Activated naive CD8-positive, alpha-beta T cell treated with anti-CD3 and anti-CD28 coated beads, Interleukin-2, amount 50 U/mL, for 24 hours (primary cell): Measurements from ENCODE around the gene ZNF746.

Experiments
- ATAC-seq: fragments of 150-1000 bp; cut with Tn5 transposase; one replicate; pipeline ENCODE4 v1.10.0; 2021
- DNase-seq: peaks from one replicate; pipeline ENCODE4 v3.0.0; 2021
- H3K27ac Mint-ChIP-seq: one replicate; pipeline ENCODE4 v1.8.0; 2021; ENCODE audit warnings: mild to moderate bottlenecking, mixed read lengths
- H3K27me3 Mint-ChIP-seq: one replicate; pipeline ENCODE4 v1.8.0; 2021; ENCODE audit warnings: mixed read lengths
- H3K36me3 Mint-ChIP-seq: one replicate; pipeline ENCODE4 v1.8.0; 2021; ENCODE audit warnings: low read depth, mixed read lengths
- H3K4me1 Mint-ChIP-seq: one replicate; pipeline ENCODE4 v1.8.0; 2021; ENCODE audit warnings: mixed read lengths
- H3K4me3 Mint-ChIP-seq: one replicate; pipeline ENCODE4 v1.8.0; 2021; ENCODE audit warnings: mild to moderate bottlenecking, moderate library complexity, mixed read lengths
- H3K9me3 Mint-ChIP-seq: one replicate; pipeline ENCODE4 v1.8.0; 2021; ENCODE audit warnings: mixed read lengths

ZNF746 gene

DNA sequence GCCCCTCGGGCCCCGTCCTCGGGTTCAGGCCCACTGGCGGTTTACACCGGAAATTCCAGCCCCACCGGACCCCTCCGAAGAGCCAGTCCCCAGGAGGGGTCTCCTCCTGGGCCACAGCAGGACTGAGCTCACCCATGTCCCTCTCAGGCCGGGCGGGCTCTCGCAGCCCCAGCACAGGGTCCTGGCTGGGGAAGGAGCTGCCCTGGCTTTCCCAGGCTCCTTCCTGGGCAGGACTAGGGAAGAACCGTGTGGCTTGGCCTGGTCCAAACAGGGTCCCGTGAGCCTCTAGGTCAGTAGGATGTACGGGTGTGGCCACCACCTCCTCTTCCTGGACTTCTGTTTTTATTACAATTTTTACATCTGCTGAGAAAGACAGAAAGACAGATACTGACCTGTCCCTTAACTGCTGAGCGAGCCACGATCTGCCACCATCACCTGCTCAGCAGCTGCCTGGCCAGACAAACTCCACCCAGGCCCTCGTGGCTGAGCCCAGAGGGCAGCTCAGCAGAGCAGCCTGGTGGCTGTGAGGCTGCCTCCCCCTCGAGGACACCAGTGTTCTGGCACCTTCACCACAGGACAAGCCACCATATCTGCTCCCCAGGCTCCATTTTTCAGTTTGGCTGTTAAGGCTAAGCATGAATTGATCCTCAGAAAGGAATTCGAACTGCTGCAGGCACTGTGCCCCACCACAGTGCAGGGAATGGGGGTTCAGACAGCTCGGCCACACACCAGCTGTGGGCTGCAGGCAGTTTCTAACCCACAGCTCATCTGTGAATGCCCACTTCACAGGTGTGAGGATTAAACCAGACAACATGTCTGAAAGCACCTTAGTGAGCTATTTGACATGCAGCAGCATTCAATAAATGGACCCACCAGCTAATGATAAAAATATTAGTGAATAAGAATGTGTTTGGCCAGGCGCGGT is 22.2 kb downstream of the ZNF746 start:
- DNase-seq: no peak
- no peak overlapping the region for H3K27ac Mint-ChIP-seq
- no peaks in the 10 kb centered on the region for H3K27me3 Mint-ChIP-seq
- peaks cover 7% of the 10 kb centered on the region for H3K9me3 Mint-ChIP-seq
- H3K4me3 Mint-ChIP-seq: no peak overlapping the region
- H3K4me1 Mint-ChIP-seq: no peaks in the 10 kb centered on the region
- peaks cover 59% of the 10 kb centered on the region for H3K36me3 Mint-ChIP-seq
- ATAC-seq: no peak

DNA sequence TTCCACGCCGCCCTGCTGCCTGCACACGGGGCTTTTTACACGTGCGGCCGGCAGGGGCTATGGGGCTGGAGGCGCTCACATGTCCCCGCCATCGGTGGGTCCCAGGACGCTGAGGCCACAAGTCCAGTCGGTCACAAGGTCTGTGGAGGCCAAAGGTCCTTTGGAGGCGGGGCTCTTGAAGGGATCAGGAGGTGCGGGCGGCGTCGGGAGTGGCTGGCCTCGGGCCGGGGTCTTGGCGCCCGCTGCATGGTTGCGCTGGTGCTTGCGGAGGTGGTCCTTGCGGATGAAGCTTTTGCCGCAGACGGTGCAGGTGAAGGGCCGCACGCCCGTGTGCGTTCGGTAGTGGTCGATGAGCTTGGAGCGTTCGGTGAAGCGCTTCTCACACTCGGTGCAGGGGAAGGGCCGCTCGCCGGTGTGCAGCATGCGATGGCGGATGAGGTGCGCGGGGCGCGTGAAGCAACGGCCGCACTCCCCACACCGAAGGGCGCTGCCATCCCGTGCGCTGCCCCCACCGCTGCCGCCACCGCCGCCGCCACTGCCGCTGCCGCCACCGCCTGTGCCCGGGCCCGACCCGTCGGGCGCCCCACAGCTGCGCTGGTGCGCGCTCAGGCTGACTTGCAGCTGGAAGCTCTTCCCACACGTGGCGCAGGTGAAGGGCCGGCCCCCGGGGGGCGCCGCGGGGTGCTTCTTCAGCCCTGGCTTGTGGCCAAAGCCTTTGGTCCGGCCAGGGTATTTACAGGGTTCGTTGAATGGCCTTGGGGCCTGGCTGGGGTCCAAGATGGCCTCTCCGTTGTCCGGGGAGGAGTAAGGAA is 23.1 kb downstream of the ZNF746 start:
- H3K4me1 Mint-ChIP-seq: no peaks in the 10 kb centered on the region
- no peak overlapping the region for H3K27ac Mint-ChIP-seq
- no peaks in the 10 kb centered on the region for H3K27me3 Mint-ChIP-seq
- ATAC-seq (no peak), DNase-seq (no peak)
- peaks cover 7% of the 10 kb centered on the region for H3K9me3 Mint-ChIP-seq
- H3K4me3 Mint-ChIP-seq: no peak overlapping the region
- peaks cover 58% of the 10 kb centered on the region for H3K36me3 Mint-ChIP-seq

DNA sequence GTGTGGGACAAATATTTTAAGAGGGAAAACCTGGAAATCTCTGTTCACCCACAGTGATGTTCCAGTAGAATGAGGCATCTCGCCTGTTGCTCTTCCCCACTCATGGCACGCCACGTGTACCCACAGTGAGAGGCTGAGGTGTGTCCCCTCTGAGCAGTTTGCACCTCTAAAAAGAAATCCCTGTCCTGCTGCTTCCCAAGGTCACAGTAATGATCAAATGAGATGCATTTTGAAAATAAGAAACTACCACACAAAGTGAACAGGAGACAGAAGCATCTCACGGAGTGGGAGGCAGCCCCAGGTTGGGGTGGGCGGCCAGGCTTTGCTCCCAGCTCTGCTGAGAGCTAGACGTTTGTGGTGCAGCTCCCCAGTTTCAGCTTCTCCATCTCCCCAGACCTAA is 24.4 kb downstream of the ZNF746 start:
- no peak for ATAC-seq
- H3K4me1 Mint-ChIP-seq: no peaks in the 10 kb centered on the region
- no peaks in the 10 kb centered on the region for H3K9me3 Mint-ChIP-seq
- H3K36me3 Mint-ChIP-seq: peaks cover 45% of the 10 kb centered on the region
- no peaks in the 10 kb centered on the region for H3K27me3 Mint-ChIP-seq
- no peak for DNase-seq
- no peak overlapping the region for H3K4me3 Mint-ChIP-seq
- H3K27ac Mint-ChIP-seq: no peak overlapping the region

DNA sequence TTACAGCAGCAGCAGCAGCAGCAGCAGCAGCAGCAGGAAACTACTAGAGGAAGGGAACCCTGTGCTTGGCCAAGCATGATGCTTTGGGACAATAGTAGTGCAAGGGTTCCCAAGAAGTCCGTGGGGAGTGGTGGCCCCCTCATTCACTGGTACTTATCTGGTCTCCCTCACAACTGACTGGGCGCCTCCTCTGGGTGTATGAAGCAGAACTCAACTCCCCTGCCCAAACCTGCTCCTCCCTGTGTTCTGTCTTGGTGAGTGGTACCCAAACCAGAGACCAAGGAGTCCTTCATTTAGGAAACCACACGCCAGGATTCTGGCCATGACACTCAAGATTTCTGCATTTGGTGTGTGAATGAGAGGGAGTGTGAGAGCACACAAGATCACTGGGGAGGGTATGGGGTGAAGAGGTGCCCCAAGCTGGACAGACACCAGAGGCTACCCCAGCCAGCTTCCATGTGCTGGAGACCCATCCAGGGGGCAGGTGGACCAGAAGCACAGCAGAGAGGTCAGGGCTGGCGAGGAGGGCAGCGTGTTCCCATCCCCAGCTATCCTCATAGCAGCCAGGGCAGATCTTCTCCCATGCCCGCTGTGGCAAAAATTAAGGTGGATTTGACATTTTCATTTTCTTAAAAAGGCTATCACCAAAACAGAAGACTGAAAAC is 26.2 kb downstream of the ZNF746 start:
- no peaks in the 10 kb centered on the region for H3K4me1 Mint-ChIP-seq
- peaks cover 2% of the 10 kb centered on the region for H3K9me3 Mint-ChIP-seq
- H3K4me3 Mint-ChIP-seq: no peak overlapping the region
- DNase-seq (no peak), ATAC-seq (no peak)
- H3K27me3 Mint-ChIP-seq: no peaks in the 10 kb centered on the region
- H3K36me3 Mint-ChIP-seq: peaks cover 40% of the 10 kb centered on the region
- no peak overlapping the region for H3K27ac Mint-ChIP-seq

DNA sequence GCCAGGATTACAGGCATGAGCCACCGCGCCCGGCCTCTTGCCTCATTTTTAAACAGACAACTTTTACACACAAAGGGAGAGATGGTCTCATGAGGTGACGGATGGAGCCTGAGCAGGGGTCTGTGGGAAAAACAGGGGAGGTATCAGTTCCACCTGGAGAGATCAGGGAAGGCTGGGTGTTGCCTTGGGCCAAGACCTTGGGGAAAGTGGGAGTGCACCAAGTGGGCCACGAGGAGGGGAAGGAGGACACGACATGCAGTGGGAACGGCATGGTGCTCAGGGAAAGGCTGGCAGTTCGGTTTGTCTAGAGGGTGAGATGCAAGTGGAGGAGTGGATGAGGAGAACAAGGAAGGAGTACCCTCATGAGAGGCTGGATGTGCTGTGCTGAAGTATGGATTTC is 27.8 kb downstream of the ZNF746 start:
- Mint-ChIP-seq H3K4me3 (no peak overlapping the region), H3K9me3 (peaks cover 4% of the 10 kb centered on the region)
- no peak for DNase-seq

DNA sequence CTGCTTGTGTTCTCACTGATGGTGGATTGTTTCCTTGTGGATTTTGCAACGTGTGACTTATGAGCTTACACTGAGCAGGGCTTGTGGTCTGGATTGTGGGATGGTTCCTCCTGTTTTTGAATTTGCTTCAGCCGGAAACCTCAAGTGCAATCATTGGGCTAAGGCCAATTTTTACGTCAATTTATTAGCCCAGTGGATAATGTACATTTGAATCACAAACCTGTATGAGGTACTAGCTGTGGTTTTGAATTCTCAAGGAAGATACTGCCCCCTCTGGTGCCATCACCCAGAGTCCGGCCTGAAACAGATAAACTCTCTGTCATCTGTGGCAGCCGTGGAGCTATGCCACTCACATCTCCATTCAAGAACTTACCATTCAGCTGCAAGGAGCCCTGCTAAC is 29.4 kb downstream of the ZNF746 start:
- H3K9me3 Mint-ChIP-seq: peaks cover 4% of the 10 kb centered on the region
- no peak overlapping the region for H3K4me3 Mint-ChIP-seq
- no peak for DNase-seq
- no peak for ATAC-seq
- peaks cover 18% of the 10 kb centered on the region for H3K36me3 Mint-ChIP-seq
- peaks cover 9% of the 10 kb centered on the region for H3K27me3 Mint-ChIP-seq
- H3K4me1 Mint-ChIP-seq: no peaks in the 10 kb centered on the region
- H3K27ac Mint-ChIP-seq: no peak overlapping the region

More for the DNA sequence above, 27.8 kb downstream of the ZNF746 start:
- ATAC-seq: no peak
- Mint-ChIP-seq H3K36me3 (peaks cover 30% of the 10 kb centered on the region), H3K27me3 (no peaks in the 10 kb centered on the region), H3K27ac (no peak overlapping the region), H3K4me1 (no peaks in the 10 kb centered on the region)

DNA sequence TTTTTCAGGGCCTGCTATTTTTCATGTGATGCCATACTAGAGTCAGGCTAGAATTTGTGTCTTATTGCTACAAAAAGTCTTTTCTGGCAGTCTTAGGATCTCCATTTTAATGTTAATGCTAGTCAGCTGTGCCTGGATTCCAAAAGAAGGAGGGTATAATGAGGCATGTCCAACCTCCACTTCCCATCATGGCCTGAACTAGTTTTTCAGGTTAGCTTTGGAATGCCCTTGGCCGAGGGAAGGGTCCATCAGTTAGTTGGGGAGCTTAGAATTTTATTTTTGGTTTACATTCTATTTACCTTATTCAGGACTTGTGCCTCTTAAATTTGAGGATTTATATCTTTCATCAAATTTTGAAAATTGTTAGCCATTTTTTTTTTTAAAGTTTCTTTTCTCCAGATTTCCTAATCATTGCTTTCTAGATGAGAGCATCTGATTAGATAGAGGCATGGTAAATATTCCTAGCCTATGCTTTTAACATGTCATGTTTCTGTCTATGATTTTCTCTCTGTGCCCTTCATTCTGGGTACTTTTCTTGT is 30.2 kb downstream of the ZNF746 start:
- Mint-ChIP-seq H3K27ac (no peak overlapping the region), H3K9me3 (peaks cover 4% of the 10 kb centered on the region), H3K27me3 (peaks cover 11% of the 10 kb centered on the region), H3K4me1 (peaks cover 1% of the 10 kb centered on the region), H3K4me3 (no peak overlapping the region), H3K36me3 (peaks cover 10% of the 10 kb centered on the region)
- DNase-seq (no peak), ATAC-seq (no peak)

DNA sequence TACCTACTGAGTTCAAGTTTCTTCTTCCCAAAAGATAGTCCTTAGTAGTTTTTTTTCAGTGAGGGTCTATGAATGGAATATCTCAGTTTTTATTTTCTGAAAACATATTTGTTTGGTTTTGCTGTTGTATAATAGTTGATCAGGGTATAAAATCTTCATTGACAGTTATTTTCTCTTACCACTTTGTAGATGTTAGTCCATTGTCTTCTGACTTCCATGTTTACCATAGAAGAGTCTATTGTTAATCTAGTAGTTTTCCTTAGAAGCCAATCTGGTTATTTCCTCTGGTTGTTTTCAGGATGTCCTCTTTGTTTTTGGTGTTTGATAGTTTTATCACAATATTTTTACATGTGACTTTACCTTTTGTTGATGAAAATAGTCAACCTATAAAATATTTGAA is 31.2 kb downstream of the ZNF746 start:
- H3K9me3 Mint-ChIP-seq: peaks cover 4% of the 10 kb centered on the region

DNA sequence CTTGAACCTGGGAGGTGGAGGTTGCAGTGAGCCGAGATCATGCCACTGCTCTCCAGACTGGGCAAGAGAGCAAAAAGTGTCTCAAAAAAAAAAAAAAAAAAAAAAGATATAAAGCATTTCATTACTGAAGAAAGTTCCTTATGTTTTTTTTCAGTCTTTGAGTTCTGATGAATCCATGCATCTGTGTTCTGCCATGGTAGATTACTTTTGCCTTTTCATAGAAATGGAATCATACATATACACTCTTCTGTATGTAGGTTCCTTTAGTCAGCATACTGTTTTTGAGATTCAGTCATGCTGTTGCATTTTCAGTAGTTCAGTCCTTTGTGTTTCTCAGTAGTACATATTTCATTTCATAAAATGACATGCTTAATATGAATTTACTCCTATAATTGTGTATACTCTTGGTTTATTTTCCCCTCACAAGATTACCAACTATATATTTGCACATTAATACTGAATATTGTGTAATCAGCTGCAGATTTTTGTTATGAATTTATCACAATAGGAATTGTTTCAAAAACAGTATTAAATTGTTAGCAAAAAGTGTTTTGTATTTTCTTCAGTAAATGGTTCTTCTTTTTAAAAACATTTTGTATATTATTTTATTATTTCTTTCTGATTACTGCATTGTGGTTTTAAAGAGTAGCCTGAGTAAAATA is 34.0 kb downstream of the ZNF746 start:
- Mint-ChIP-seq H3K9me3 (peaks cover 4% of the 10 kb centered on the region), H3K27ac (no peak overlapping the region), H3K4me1 (peaks cover 20% of the 10 kb centered on the region), H3K27me3 (peaks cover 16% of the 10 kb centered on the region), H3K36me3 (peaks cover 3% of the 10 kb centered on the region), H3K4me3 (no peak overlapping the region)
- ATAC-seq: no peak
- DNase-seq: no peak

More for the DNA sequence above, 31.2 kb downstream of the ZNF746 start:
- ATAC-seq (no peak), DNase-seq (no peak)
- H3K4me1 Mint-ChIP-seq: peaks cover 9% of the 10 kb centered on the region
- peaks cover 16% of the 10 kb centered on the region for H3K27me3 Mint-ChIP-seq
- H3K27ac Mint-ChIP-seq: no peak overlapping the region
- peaks cover 7% of the 10 kb centered on the region for H3K36me3 Mint-ChIP-seq
- H3K4me3 Mint-ChIP-seq: no peak overlapping the region

DNA sequence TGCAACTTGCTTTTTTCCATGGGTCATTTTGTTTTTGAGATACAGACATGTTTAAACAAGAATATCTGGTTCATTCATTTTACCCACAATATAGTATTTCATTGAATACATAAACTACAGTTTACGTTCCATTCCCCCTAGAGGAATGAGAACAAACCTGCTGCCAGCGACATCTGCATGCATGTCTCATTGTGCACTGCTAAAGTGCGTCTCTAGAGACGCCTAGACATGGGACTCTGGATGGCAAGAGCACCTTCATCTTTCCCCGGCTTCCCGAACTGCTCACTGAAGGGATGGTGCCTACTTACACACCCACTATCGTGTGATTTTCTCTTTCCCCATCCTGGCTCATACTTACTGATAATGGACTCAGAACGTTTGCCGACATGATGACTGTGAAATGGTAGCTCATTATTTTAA is 35.5 kb downstream of the ZNF746 start:
- Mint-ChIP-seq H3K27me3 (peaks cover 16% of the 10 kb centered on the region), H3K9me3 (peaks cover 4% of the 10 kb centered on the region), H3K36me3 (peaks cover 3% of the 10 kb centered on the region), H3K27ac (no peak overlapping the region), H3K4me1 (peaks cover 25% of the 10 kb centered on the region), H3K4me3 (peak overlapping the region; percentile 84)
- ATAC-seq: no peak
- DNase-seq: no peak

DNA sequence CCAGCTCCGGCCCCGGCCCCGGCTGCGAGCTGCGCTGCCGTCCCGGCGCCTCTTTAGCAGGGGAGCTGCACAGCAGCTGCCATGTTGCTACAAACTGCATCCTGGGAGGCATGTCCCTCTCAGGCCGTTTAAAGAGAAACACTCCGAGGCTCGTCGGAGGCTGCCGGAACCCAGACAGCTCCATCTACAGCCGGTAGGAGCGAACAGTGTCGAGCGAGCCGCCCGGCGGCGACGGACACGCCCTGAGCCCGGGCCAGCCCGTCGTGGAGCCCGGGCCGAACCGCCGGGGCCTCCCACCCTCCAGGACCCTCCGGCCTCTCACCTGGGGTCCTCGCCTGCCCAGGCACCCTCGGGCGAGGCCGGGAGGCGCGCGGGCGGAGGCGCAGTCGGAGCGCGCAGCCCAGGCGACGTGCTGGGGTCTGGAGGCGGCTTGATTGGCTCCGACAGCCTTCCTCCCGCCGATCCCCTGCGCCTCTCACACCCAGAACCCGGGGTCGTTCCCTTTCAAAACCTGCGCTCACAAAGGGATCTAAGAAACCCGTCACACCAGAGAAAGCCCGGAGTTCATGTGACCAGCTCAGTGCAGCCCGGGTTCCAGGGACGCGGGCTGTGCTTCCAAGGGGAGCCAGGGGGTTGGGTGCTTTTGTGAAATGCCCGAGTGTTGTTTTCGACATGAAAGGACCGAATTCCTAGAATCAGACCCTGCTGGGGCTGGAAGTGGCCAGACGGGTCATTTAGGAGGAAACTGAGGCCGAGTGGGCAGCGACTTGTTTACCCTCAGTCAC is 36.9 kb downstream of the ZNF746 start, which contains the start of gene ZNF777:
ZNF777 (minus strand) TSS at position 570 of the 785 bp plus-strand sequence. CDS start 5,040 bp downstream, outside the sequence.
- Mint-ChIP-seq H3K4me1 (peaks cover 25% of the 10 kb centered on the region), H3K9me3 (no peaks in the 10 kb centered on the region), H3K4me3 (peak within 1 kb of the TSS; percentile 84), H3K27me3 (peaks cover 16% of the 10 kb centered on the region), H3K36me3 (no peaks in the 10 kb centered on the region), H3K27ac (peak within 1 kb of the TSS; percentile 76)
- ATAC-seq (peak; percentile 95), DNase-seq (peak; percentile 75)

DNA sequence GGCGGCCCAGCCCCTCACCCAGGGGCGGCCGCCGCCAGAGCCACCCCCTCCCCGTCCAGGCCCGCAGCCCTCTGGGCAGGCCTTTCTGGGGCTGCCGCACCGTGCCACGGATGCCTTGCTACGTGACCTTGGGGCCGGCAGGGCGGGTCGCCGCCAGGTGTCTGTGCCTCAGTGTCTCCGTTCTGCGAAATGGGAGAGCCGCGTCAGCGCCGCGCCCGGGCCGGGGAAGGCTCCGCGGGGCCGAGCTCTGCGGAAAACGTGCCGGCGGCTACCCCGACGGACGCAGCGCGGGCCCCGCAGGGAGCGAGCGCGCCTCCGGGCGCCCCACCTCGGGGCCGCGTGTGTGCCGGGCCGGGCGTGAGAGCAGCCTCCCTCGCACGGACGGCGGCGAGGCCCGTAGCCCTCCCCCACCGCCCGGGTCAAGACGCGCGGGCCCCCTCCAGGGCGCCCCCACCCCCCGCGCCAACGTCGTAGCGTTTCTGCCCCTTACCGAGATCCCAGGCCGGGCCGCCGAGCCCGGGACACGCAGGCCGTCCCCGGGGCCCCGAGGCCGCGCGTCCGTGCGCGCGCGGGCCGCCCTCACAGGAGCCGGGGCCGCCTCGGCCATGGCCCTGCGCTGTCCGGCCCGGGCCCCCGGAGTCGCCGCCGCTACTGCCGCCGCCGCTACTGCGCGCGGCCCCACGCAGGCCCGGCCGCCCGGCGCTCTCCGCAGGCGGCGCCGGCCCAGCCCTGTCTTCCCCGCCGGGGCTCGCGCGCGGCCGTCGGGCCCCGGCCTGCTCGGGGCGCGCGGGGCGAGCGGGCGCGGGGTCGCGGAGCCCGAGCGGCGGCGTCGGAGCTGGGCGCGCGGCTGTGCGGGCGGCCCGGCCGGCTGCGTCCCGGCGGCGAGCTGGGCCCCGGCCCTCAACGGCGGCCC is 37.8 kb downstream of the ZNF746 start:
- Mint-ChIP-seq H3K4me3 (peak overlapping the region; percentile 84), H3K36me3 (peaks cover 2% of the 10 kb centered on the region), H3K9me3 (no peaks in the 10 kb centered on the region), H3K27me3 (peaks cover 16% of the 10 kb centered on the region), H3K27ac (no peak overlapping the region), H3K4me1 (peaks cover 25% of the 10 kb centered on the region)
- ATAC-seq: peak; percentile 38
- DNase-seq: peak; percentile 41
